IPS-18c (cell line): ENCODE measurements around the gene ACP2.

Experiments used
- H3K4me3 ChIP-seq: 2 replicates; pipeline ENCODE4 v1.7.0; 2013; ENCODE audit warnings: low read depth, mild to moderate bottlenecking, low read length, moderate library complexity; ENCODE audit not compliant: insufficient read depth
- H3K9me3 ChIP-seq: one replicate; pipeline ENCODE4 v1.6.1; 2013; ENCODE audit warnings: mild to moderate bottlenecking, low read length, moderate library complexity; ENCODE audit not compliant: control insufficient read depth, insufficient read depth

Gene ACP2

GRCh38 chr11:47248664-47249377 is at the start of gene ACP2:
Gene ACP2, minus strand, starts transcription at chr11:47248814. Its CDS starts 25 bp downstream, at chr11:47248789.
- H3K9me3 ChIP-seq: no peaks in the 10 kb centered on the region
- peak within 1 kb of the TSS; percentile 98 for H3K4me3 ChIP-seq

- Histone ChIP-seq H3K4me3 (no peak overlapping the region), H3K9me3 (no peaks in the 10 kb centered on the region)
Measured at GRCh38 chr11:47296045-47296444, 47.4 kb upstream of the ACP2 start.

- no peak overlapping the region for H3K4me3 ChIP-seq
- H3K9me3 ChIP-seq: no peaks in the 10 kb centered on the region
Measured at GRCh38 chr11:47295385-47295784, 46.8 kb upstream of the ACP2 start.

- H3K9me3 ChIP-seq: no peaks in the 10 kb centered on the region
Measured at GRCh38 chr11:47289856-47290255, 41.2 kb upstream of the ACP2 start.

GRCh38 chr11:47288066-47288465 is 39.5 kb upstream of the ACP2 start:
- Histone ChIP-seq H3K9me3 (no peaks in the 10 kb centered on the region), H3K4me3 (no peak overlapping the region)

More at GRCh38 chr11:47289856-47290255, 41.2 kb upstream of the ACP2 start:
- no peak overlapping the region for H3K4me3 ChIP-seq

- Histone ChIP-seq H3K9me3 (no peaks in the 10 kb centered on the region), H3K4me3 (no peak overlapping the region)
Measured at GRCh38 chr11:47285969-47286770, 37.6 kb upstream of the ACP2 start.

GRCh38 chr11:47284151-47284550 is 35.5 kb upstream of the ACP2 start:
- no peak overlapping the region for H3K4me3 ChIP-seq

GRCh38 chr11:47282462-47282861 is 33.8 kb upstream of the ACP2 start:
- H3K4me3 ChIP-seq: no peak overlapping the region
- no peaks in the 10 kb centered on the region for H3K9me3 ChIP-seq

More at GRCh38 chr11:47284151-47284550, 35.5 kb upstream of the ACP2 start:
- no peaks in the 10 kb centered on the region for H3K9me3 ChIP-seq

- Histone ChIP-seq H3K9me3 (no peaks in the 10 kb centered on the region), H3K4me3 (no peak overlapping the region)
Measured at GRCh38 chr11:47280860-47281259, 32.2 kb upstream of the ACP2 start.

- Histone ChIP-seq H3K4me3 (no peak overlapping the region), H3K9me3 (no peaks in the 10 kb centered on the region)
Measured at GRCh38 chr11:47280099-47280498, 31.5 kb upstream of the ACP2 start.

GRCh38 chr11:47278769-47279168 is 30.2 kb upstream of the ACP2 start:
- H3K9me3 ChIP-seq: no peaks in the 10 kb centered on the region

GRCh38 chr11:47278058-47278457 is 29.4 kb upstream of the ACP2 start:
- no peak overlapping the region for H3K4me3 ChIP-seq
- no peaks in the 10 kb centered on the region for H3K9me3 ChIP-seq

More at GRCh38 chr11:47278769-47279168, 30.2 kb upstream of the ACP2 start:
- no peak overlapping the region for H3K4me3 ChIP-seq

GRCh38 chr11:47276923-47277322 is 28.3 kb upstream of the ACP2 start:
- H3K4me3 ChIP-seq: no peak overlapping the region
- no peaks in the 10 kb centered on the region for H3K9me3 ChIP-seq

GRCh38 chr11:47274495-47275235 is 26.1 kb upstream of the ACP2 start:
- Histone ChIP-seq H3K4me3 (no peak overlapping the region), H3K9me3 (no peaks in the 10 kb centered on the region)

- Histone ChIP-seq H3K9me3 (no peaks in the 10 kb centered on the region), H3K4me3 (no peak overlapping the region)
Measured at GRCh38 chr11:47272706-47273105, 24.1 kb upstream of the ACP2 start.

GRCh38 chr11:47271961-47272661 is 23.5 kb upstream of the ACP2 start:
- Histone ChIP-seq H3K9me3 (no peaks in the 10 kb centered on the region), H3K4me3 (no peak overlapping the region)

- Histone ChIP-seq H3K4me3 (no peak overlapping the region), H3K9me3 (no peaks in the 10 kb centered on the region)
Measured at GRCh38 chr11:47271328-47271727, 22.7 kb upstream of the ACP2 start.
